Measurements from ENCODE around the gene DIAPH3.

Gene DIAPH3

DNA sequence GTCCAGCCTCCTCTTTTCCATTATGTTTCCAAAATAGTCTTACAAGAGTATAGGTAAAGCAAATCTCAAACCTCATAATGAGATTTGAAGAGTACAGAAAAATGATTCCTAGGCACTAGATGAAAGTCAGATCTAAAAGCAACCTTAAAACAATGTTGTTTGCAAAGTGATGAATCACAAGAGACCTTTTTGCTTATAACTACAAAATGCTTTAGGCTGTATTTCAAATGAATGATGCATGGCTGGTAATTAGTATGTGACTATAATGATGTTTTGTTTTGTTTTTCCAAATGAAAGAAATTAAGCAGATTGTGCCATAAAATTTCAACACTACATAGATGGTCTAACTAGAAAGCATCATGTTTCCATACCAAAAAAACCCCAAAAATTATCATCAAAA, 272.7 kb downstream of the DIAPH3 start:
- H3K27me3 ChIP-seq (ENCODE audit: insufficient read depth, low read length, poor library complexity, severe bottlenecking) = no peaks in the 10 kb centered on the region
- no peaks in the 10 kb centered on the region for H4K20me1 ChIP-seq (ENCODE audit: insufficient read depth, low read length, poor library complexity, severe bottlenecking)
- H3K4me3 ChIP-seq (ENCODE audit: low read length, poor library complexity, severe bottlenecking) = no peak overlapping the region
- H3K9ac ChIP-seq (ENCODE audit: low read depth, low read length, poor library complexity, severe bottlenecking) = no peak overlapping the region
- TF ChIP-seq, protein P1, sequence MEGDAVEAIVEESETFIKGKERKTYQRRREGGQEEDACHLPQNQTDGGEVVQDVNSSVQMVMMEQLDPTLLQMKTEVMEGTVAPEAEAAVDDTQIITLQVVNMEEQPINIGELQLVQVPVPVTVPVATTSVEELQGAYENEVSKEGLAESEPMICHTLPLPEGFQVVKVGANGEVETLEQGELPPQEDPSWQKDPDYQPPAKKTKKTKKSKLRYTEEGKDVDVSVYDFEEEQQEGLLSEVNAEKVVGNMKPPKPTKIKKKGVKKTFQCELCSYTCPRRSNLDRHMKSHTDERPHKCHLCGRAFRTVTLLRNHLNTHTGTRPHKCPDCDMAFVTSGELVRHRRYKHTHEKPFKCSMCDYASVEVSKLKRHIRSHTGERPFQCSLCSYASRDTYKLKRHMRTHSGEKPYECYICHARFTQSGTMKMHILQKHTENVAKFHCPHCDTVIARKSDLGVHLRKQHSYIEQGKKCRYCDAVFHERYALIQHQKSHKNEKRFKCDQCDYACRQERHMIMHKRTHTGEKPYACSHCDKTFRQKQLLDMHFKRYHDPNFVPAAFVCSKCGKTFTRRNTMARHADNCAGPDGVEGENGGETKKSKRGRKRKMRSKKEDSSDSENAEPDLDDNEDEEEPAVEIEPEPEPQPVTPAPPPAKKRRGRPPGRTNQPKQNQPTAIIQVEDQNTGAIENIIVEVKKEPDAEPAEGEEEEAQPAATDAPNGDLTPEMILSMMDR (conservative IDR thresholded peaks at IDR 0.05; ENCODE audit: low read length) = no peak
- TF ChIP-seq EZH2phosphoT487 (IDR thresholded peaks at IDR 0.05; ENCODE audit: borderline replicate concordance) = no peak
- no peaks in the 10 kb centered on the region for H3K9me2 ChIP-seq (replicated peaks; ENCODE audit: low read depth, low read length)
- no peaks in the 10 kb centered on the region for H3K36me3 ChIP-seq (ENCODE audit: insufficient read depth, low read length)
- H2AFZ ChIP-seq (ENCODE audit: low read length) = no peak overlapping the region
- H3K4me1 ChIP-seq (ENCODE audit: insufficient read depth, low read length, poor library complexity, severe bottlenecking) = peaks cover 3% of the 10 kb centered on the region
- H3K9me3 ChIP-seq (ENCODE audit: insufficient read depth, low read depth, low read length) = no peaks in the 10 kb centered on the region
- H3F3A ChIP-seq (ENCODE audit: low read depth) = no peaks in the 10 kb centered on the region
- H3K4me2 ChIP-seq (ENCODE audit: low read depth, low read length, poor library complexity, severe bottlenecking) = no peak overlapping the region
- no peaks in the 10 kb centered on the region for H3K79me2 ChIP-seq (ENCODE audit: insufficient read depth, low read length)

DNA sequence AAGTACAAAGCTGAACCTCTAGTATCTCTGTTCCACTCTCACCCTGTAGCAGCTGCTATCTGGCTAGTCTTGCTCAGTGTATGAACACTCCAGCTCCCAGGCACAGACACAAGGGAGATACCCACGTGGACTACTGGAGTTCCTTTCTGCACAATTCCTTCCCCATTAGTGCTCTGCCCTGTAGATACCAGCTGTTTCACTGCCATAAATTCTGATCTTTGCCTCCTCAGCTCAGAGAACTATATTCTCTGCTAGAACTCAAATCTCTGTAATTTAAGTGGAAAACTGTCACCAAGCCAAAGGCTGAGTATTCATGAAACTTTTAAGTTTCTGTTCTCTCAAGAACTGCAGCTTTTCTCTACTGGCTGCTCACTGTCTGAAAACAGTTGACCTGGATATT, 273.7 kb downstream of the DIAPH3 start:
- no peaks in the 10 kb centered on the region for H3K79me2 ChIP-seq (ENCODE audit: insufficient read depth, low read length)
- no peak for TF ChIP-seq EZH2phosphoT487 (IDR thresholded peaks at IDR 0.05; ENCODE audit: borderline replicate concordance)
- TF ChIP-seq, protein P1 (conservative IDR thresholded peaks at IDR 0.05; ENCODE audit: low read length) = no peak
- no peaks in the 10 kb centered on the region for H3K27me3 ChIP-seq (ENCODE audit: insufficient read depth, low read length, poor library complexity, severe bottlenecking)
- H3K9ac ChIP-seq (ENCODE audit: low read depth, low read length, poor library complexity, severe bottlenecking) = no peak overlapping the region
- H3K4me1 ChIP-seq (ENCODE audit: insufficient read depth, low read length, poor library complexity, severe bottlenecking) = peaks cover 3% of the 10 kb centered on the region
- no peak overlapping the region for H3K4me2 ChIP-seq (ENCODE audit: low read depth, low read length, poor library complexity, severe bottlenecking)
- H3K9me3 ChIP-seq (ENCODE audit: insufficient read depth, low read depth, low read length) = no peaks in the 10 kb centered on the region
- H4K20me1 ChIP-seq (ENCODE audit: insufficient read depth, low read length, poor library complexity, severe bottlenecking) = no peaks in the 10 kb centered on the region
- no peak overlapping the region for H3K4me3 ChIP-seq (ENCODE audit: low read length, poor library complexity, severe bottlenecking)
- no peak overlapping the region for H2AFZ ChIP-seq (ENCODE audit: low read length)
- no peaks in the 10 kb centered on the region for H3K9me2 ChIP-seq (replicated peaks; ENCODE audit: low read depth, low read length)
- H3K36me3 ChIP-seq (ENCODE audit: insufficient read depth, low read length) = no peaks in the 10 kb centered on the region
- no peaks in the 10 kb centered on the region for H3F3A ChIP-seq (ENCODE audit: low read depth)

DNA sequence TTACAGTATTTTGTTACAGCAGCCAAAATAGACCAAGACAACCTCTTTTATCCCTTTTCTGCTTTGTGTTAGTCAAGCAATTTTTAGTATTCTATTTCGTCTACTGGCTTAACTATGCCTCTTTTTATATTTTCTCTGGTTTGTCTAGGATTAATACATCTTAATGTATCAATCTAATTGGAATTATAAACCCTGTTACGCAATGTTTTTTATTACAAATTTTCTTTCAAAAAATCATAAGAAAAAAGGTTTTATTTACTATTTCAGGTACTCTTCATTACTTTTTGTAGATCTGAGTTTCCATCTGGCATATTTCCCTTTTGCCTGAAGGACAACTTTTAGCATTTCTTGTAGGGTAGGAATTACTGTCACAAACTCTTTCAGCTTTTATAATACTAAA, 275.3 kb downstream of the DIAPH3 start:
- Histone ChIP-seq H3K9me2 (replicated peaks; ENCODE audit: low read depth, low read length) (no peaks in the 10 kb centered on the region), H3K9me3 (ENCODE audit: insufficient read depth, low read depth, low read length) (no peaks in the 10 kb centered on the region), H2AFZ (ENCODE audit: low read length) (no peak overlapping the region), H3K79me2 (ENCODE audit: insufficient read depth, low read length) (no peaks in the 10 kb centered on the region), H4K20me1 (ENCODE audit: insufficient read depth, low read length, poor library complexity, severe bottlenecking) (no peaks in the 10 kb centered on the region), H3K36me3 (ENCODE audit: insufficient read depth, low read length) (no peaks in the 10 kb centered on the region), H3K4me1 (ENCODE audit: insufficient read depth, low read length, poor library complexity, severe bottlenecking) (peaks cover 9% of the 10 kb centered on the region), H3F3A (ENCODE audit: low read depth) (no peaks in the 10 kb centered on the region), H3K4me3 (ENCODE audit: low read length, poor library complexity, severe bottlenecking) (no peak overlapping the region), H3K27me3 (ENCODE audit: insufficient read depth, low read length, poor library complexity, severe bottlenecking) (no peaks in the 10 kb centered on the region), H3K4me2 (ENCODE audit: low read depth, low read length, poor library complexity, severe bottlenecking) (no peak overlapping the region), H3K9ac (ENCODE audit: low read depth, low read length, poor library complexity, severe bottlenecking) (no peak overlapping the region)
- TF ChIP-seq EZH2phosphoT487 (IDR thresholded peaks at IDR 0.05; ENCODE audit: borderline replicate concordance) = no peak
- TF ChIP-seq, protein P1 (conservative IDR thresholded peaks at IDR 0.05; ENCODE audit: low read length) = no peak
